ENCODE measurements around the gene ARMCX5.

DNA sequence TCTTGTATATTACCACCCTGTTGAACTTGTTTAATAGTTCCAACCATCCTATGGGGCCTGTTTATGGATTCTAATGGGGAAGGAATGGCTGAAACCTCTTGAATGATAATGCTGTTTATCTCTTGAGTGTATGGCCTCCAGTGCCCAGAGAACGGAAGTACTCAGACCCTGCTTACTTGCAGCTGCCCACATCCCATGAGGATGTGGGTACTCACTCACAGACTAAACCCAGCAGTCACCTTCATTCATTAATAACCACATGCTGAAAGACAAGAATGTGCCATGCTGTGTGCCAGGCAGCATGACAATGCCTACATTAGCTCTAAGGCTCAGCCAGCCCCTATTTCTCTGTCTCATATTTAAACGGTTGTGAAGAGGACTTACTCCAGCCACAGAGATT is 5.9 kb upstream of the ARMCX5 start:
- no peak for TF ChIP-seq POLR2A (IDR thresholded peaks at IDR 0.05)
- TF ChIP-seq, protein P1, sequence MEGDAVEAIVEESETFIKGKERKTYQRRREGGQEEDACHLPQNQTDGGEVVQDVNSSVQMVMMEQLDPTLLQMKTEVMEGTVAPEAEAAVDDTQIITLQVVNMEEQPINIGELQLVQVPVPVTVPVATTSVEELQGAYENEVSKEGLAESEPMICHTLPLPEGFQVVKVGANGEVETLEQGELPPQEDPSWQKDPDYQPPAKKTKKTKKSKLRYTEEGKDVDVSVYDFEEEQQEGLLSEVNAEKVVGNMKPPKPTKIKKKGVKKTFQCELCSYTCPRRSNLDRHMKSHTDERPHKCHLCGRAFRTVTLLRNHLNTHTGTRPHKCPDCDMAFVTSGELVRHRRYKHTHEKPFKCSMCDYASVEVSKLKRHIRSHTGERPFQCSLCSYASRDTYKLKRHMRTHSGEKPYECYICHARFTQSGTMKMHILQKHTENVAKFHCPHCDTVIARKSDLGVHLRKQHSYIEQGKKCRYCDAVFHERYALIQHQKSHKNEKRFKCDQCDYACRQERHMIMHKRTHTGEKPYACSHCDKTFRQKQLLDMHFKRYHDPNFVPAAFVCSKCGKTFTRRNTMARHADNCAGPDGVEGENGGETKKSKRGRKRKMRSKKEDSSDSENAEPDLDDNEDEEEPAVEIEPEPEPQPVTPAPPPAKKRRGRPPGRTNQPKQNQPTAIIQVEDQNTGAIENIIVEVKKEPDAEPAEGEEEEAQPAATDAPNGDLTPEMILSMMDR (IDR thresholded peaks at IDR 0.05): no peak
